HepG2 (cell line): ENCODE results near the gene KCNIP3. TPM values are rescaled to one million over a fixed set of nuclear protein-coding genes. Genes with fewer than 3 reads are reported as not detected.

Experiments
- ATF3 ChIP-seq: sonication (generic); formaldehyde crosslinking; IDR thresholded peaks from 2 replicates; pipeline ENCODE4 v1.4.0; 2020; ENCODE audit warnings: missing genetic modification reagents
- CERS6 ChIP-seq: sonication (generic); formaldehyde crosslinking; IDR thresholded peaks from 2 replicates; pipeline ENCODE4 v1.5.0; 2020; ENCODE audit warnings: missing genetic modification reagents
- HDAC1 ChIP-seq: sonication (generic); formaldehyde crosslinking; IDR thresholded peaks from 2 replicates; pipeline ENCODE4 v1.5.1; 2020; ENCODE audit warnings: mild to moderate bottlenecking, missing genetic modification reagents
- HDAC6 ChIP-seq: fragments of 200-600 bp; sonication (generic); IDR thresholded peaks from 2 replicates; pipeline ENCODE4 v1.7.0; 2017; ENCODE audit warnings: mild to moderate bottlenecking, antibody characterized with exemption, low read length, low read depth
- PAX8 ChIP-seq: sonication (generic); formaldehyde crosslinking; IDR thresholded peaks from 2 replicates; pipeline ENCODE4 v1.8.0; 2022; ENCODE audit warnings: mild to moderate bottlenecking, missing genetic modification reagents, borderline replicate concordance
- PHB2 ChIP-seq: fragments of 450-650 bp; IDR thresholded peaks from 2 replicates; pipeline ENCODE4 v1.6.1; 2018; ENCODE audit not compliant: partially characterized antibody
- PHF21A ChIP-seq: sonication (generic); formaldehyde crosslinking; IDR thresholded peaks from 2 replicates; pipeline ENCODE4 v1.5.0; 2020; ENCODE audit warnings: mild to moderate bottlenecking, missing genetic modification reagents
- PRMT3 ChIP-seq: sonication (generic); formaldehyde crosslinking; IDR thresholded peaks from 2 replicates; pipeline ENCODE4 v1.8.1; 2022; ENCODE audit warnings: low read depth, mild to moderate bottlenecking, moderate library complexity, missing genetic modification reagents, borderline replicate concordance
- RXRB ChIP-seq: IDR thresholded peaks from 2 replicates; pipeline ENCODE4 v1.6.1; 2016; ENCODE audit warnings: borderline replicate concordance, missing genetic modification reagents, missing compliant biosample characterization
- SMC3 ChIP-seq: IDR thresholded peaks from 2 replicates; pipeline ENCODE4 v1.6.1; 2011; ENCODE audit warnings: low read length, improper control_type of control experiment
- TBL1XR1 ChIP-seq: fragments of 150-350 bp; IDR thresholded peaks from 2 replicates; pipeline ENCODE4 v1.6.1; 2014; ENCODE audit warnings: borderline replicate concordance, low read length; ENCODE audit not compliant: partially characterized antibody
- TBX3 ChIP-seq: fragments of 450-650 bp; IDR thresholded peaks from 2 replicates; pipeline ENCODE4 v1.6.1; 2017; ENCODE audit warnings: antibody characterized with exemption, mild to moderate bottlenecking, inconsistent platforms, borderline replicate concordance
- THAP11 ChIP-seq: IDR thresholded peaks from 2 replicates; pipeline ENCODE4 v1.6.1; 2016; ENCODE audit warnings: missing biosample characterization, missing genetic modification reagents
- ZBTB14 ChIP-seq: sonication (generic); formaldehyde crosslinking; IDR thresholded peaks from 2 replicates; pipeline ENCODE4 v1.4.0; 2020; ENCODE audit warnings: missing genetic modification reagents
- ZBTB49 ChIP-seq: sonication (generic); formaldehyde crosslinking; IDR thresholded peaks from 2 replicates; pipeline ENCODE4 v1.4.0; 2020; ENCODE audit warnings: missing genetic modification reagents, borderline replicate concordance
- ZEB1 ChIP-seq: IDR thresholded peaks from 2 replicates; pipeline ENCODE4 v1.6.1; 2012; ENCODE audit warnings: mild to moderate bottlenecking, low read depth, inconsistent platforms; ENCODE audit not compliant: insufficient replicate concordance
- ZKSCAN8 ChIP-seq: IDR thresholded peaks from 2 replicates; pipeline ENCODE4 v1.6.1; 2016; ENCODE audit warnings: borderline replicate concordance, missing genetic modification reagents, missing compliant biosample characterization
- ZNF441 ChIP-seq: sonication (generic); formaldehyde crosslinking; IDR thresholded peaks from 2 replicates; pipeline ENCODE4 v1.7.0; 2021; ENCODE audit warnings: missing genetic modification reagents, borderline replicate concordance
- ZNF547 ChIP-seq: sonication (generic); formaldehyde crosslinking; IDR thresholded peaks from 2 replicates; pipeline ENCODE4 v1.5.1; 2020; ENCODE audit warnings: mild to moderate bottlenecking, missing genetic modification reagents
- ZNF564 ChIP-seq: sonication (generic); formaldehyde crosslinking; IDR thresholded peaks from 2 replicates; pipeline ENCODE4 v1.8.1; 2023; ENCODE audit warnings: mild to moderate bottlenecking, missing genetic modification reagents
- ZNF580 ChIP-seq: IDR thresholded peaks from 2 replicates; pipeline ENCODE4 v1.6.1; 2016; ENCODE audit warnings: low read depth, borderline replicate concordance
- ZNF850 ChIP-seq: sonication (generic); formaldehyde crosslinking; conservative IDR thresholded peaks from 2 replicates; pipeline ENCODE4 v1.9.0; 2021; ENCODE audit warnings: mild to moderate bottlenecking, missing genetic modification reagents
- ZSCAN5A ChIP-seq: sonication (generic); formaldehyde crosslinking; IDR thresholded peaks from 2 replicates; pipeline ENCODE4 v1.8.0; 2022; ENCODE audit warnings: mild to moderate bottlenecking, missing genetic modification reagents, borderline replicate concordance
- polyA plus RNA-seq, 8 experiments: library from polyadenylated mRNA; depleted of rRNA in 3 of 8; stranded (reverse) in 7 of 8; unstranded in 1 of 8; fragments of >200 nt; fragmentation: Illumina TruSeq in 4 of 8; extraction: Trizol in 4 of 8; gene quantifications; 2 replicates each; pipeline versions ENCODE4 v1.2.1 to v1.2.3, GENCODE V29; 2011 to 2016; ENCODE audit warnings: low read depth in 4 of 8, missing spikeins in 1 of 8, mixed read lengths in 1 of 8; ENCODE audit not compliant: insufficient read depth in 1 of 8
- total RNA-seq, 5 experiments: library from RNA; depleted of rRNA; stranded (reverse); fragments of >200 nt; fragmentation: Illumina TruSeq; extraction: Trizol; gene quantifications; 2 replicates each; pipeline ENCODE4 v1.2.3, GENCODE V29; 2016; ENCODE audit warnings: low read depth in 1 of 5

The KCNIP3 gene
- total and polyA plus RNA-seq, 2 of the 13 experiments (the other 11 are each of a cell fraction or from before 2014, with no cell fraction given), result not detected

- TF ChIP-seq ZSCAN5A (CRISPR knock-in tag), result no peak
- peak; percentile 17; the same call in 1 of the 2 replicates for TF ChIP-seq SMC3
- no peak for TF ChIP-seq CERS6 (CRISPR knock-in tag)
- no peak for TF ChIP-seq ZKSCAN8 (CRISPR knock-in tag)
- TF ChIP-seq TBL1XR1, result peak; percentile 51
- TF ChIP-seq TBX3, result peak; percentile 76
- TF ChIP-seq PHB2, result no peak
- TF ChIP-seq ZBTB49 (CRISPR knock-in tag), result no peak
- TF ChIP-seq PRMT3, result no peak
- peak; percentile 34; the same call in 1 of the 2 replicates for TF ChIP-seq ZNF564 (CRISPR knock-in tag)
- peak; percentile 89 for TF ChIP-seq RXRB (CRISPR knock-in tag)
- peak; percentile 86 for TF ChIP-seq PHF21A (CRISPR knock-in tag)
- peak; percentile 22; the same call in 1 of the 2 replicates for TF ChIP-seq ZNF547
- 0 out of 2 replicates have a peak, but pooled peaks have one; percentile 61 for TF ChIP-seq ZNF850 (CRISPR knock-in tag)
- TF ChIP-seq HDAC1, result peak; percentile 86
- TF ChIP-seq ATF3 (CRISPR knock-in tag), result no peak
- TF ChIP-seq ZNF441, result 0 out of 2 replicates have a peak, but pooled peaks have one; percentile 64
- TF ChIP-seq HDAC6, result no peak
- TF ChIP-seq PAX8 (CRISPR knock-in tag), result no peak
- TF ChIP-seq ZEB1, result peak; percentile 94
- peak; percentile 63; the same call in 1 of the 2 replicates for TF ChIP-seq THAP11 (CRISPR knock-in tag)
- TF ChIP-seq ZNF580, result peak; percentile 37; the same call in 1 of the 2 replicates
- no peak for TF ChIP-seq ZBTB14 (CRISPR knock-in tag)
These were observed 93.2 kb downstream of the KCNIP3 start (continued) for GRCh38 chr2:95390272-95390880.
